Activated naive CD4-positive, alpha-beta T cell treated with anti-CD3 and anti-CD28 coated beads, Interleukin-2, amount 50 U/mL, for 72 hours (primary cell): ENCODE data around the gene SKP1. TPM values are rescaled to one million over a fixed set of nuclear protein-coding genes. Genes with fewer than 3 reads are reported as not detected.
"Not testable (repeated sequence)": the region's sequence is repeated elsewhere in the genome, so short reads cannot be mapped to it uniquely, and the experiment has no call there.

ENCODE experiments used
- ATAC-seq, 2 donors: fragments of 150-1000 bp; cut with Tn5 transposase; 2 replicates each; pipeline ENCODE4 v1.10.0; 2021; ENCODE audit warnings: mild to moderate bottlenecking in 2 of 2, moderate library complexity in 2 of 2
- DNase-seq, 2 donors: peaks; one replicate each; pipeline ENCODE4 v3.0.0; 2021 to 2022; ENCODE audit warnings: low spot score in 2 of 2
- H3K27ac Mint-ChIP-seq, 2 donors: one replicate each; pipeline ENCODE4 v1.8.0; 2022; ENCODE audit warnings: mild to moderate bottlenecking in 2 of 2, mixed read lengths in 2 of 2
- H3K36me3 Mint-ChIP-seq, 2 donors: one replicate each; pipeline ENCODE4 v1.8.0; 2022; ENCODE audit warnings: mixed read lengths in 2 of 2
- H3K9me3 Mint-ChIP-seq, 2 donors: one replicate each; pipeline ENCODE4 v1.8.0; 2022; ENCODE audit warnings: mixed read lengths in 2 of 2
- total RNA-seq, 2 donors: library from RNA; stranded (reverse); gene quantifications; one replicate each; pipeline ENCODE4 v1.2.3, GENCODE V29; 2022

The SKP1 gene
- total RNA-seq, 2 donors from 2014 or later: 156 to 291 TPM

DNA sequence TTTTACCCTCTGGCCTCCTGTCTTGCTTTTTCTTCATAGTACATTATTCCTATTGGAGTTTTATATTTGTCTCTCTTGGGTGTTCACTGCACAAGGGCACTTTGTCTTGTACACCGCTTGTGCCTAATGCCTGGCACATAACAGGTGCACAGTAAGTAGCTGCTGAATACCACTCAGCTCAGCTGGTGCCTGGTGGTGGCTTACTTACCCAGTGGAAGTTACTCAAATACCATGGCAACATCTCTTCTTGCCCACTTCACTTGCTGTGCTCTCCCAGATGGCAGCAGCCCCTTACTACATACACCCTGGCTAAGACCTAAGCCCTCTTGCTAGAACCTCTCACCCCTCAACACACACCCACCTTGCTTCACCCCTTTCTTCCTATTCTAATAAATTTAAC is 11.3 kb upstream of the SKP1 start:
- Mint-ChIP-seq H3K9me3 (no peaks in the 10 kb centered on the region), H3K36me3 (no peaks in the 10 kb centered on the region), H3K27ac (no peak overlapping the region)
- DNase-seq: no peak
- ATAC-seq: no peak

DNA sequence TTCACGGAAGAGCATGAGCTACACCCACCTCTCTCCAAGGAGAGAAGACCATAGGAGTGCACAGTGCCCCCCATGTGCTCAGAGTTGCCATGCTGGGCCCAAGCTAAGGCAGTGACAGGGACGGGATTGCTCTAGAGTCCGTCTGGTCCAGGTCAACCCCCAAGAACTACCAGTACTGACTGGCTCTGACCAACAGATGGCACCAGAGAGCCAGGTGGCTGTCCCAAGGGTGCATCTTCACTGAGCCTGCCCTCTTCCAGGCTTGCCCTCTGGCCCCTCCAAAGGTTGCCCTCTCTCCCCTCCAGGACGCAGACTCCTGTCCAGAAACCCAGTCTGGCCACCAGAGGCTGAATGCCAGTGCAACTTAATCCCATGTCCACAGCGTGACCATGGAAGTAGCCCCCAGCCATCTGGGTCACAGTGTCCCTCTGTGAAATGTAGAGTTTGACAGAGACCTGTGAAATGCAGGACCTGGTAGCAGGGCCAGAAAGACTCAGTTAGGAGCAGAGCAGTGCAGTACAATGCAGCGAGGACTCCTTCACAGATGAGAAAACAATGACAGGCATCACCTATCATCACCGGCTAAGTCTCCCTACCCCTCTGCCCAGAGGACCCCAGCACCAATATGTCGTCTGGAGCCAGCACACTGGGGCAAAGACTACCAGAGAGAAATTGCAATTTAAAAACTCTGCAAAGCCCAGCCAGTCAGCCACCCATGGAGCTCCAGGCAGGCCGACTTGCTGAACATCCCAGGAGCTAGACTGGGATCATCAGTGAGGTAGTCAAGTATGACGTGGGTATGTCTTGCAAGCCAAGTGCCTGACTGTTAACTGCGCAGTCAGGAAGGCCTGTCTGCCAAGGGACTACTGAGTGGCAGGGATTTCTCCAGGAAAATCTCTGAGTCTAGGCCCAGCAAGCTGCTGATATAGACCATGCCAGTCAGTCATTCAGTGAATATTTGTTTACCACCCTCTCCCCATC is 7.7 kb upstream of the SKP1 start:
- Mint-ChIP-seq H3K9me3 (no peaks in the 10 kb centered on the region), H3K36me3 (no peaks in the 10 kb centered on the region), H3K27ac (no peak overlapping the region)
- DNase-seq (peak; percentile 79 to 85), ATAC-seq (peak; percentile 89 to 96)

DNA sequence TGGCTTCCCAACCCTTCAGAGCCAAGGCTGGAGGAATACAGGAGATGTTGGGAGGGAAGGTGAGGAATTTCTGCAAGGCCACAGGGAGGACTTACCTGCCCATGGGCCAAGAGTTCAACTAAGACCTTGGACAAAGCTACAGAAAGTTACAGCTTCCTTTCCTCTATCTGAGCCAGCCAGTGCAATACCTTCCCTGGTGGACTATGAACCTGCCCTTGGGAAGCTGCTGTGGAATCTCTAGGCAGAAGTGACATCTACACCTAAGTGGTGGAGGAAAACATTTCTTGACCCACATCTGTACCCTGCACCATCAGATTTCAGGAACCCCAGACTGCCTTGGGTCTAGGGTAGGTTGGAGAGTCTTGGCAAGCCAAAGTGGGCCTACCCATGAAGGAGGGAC is 6.7 kb upstream of the SKP1 start:
- Mint-ChIP-seq H3K27ac (no peak overlapping the region), H3K36me3 (no peaks in the 10 kb centered on the region), H3K9me3 (no peaks in the 10 kb centered on the region)
- DNase-seq (no peak), ATAC-seq (no peak)

DNA sequence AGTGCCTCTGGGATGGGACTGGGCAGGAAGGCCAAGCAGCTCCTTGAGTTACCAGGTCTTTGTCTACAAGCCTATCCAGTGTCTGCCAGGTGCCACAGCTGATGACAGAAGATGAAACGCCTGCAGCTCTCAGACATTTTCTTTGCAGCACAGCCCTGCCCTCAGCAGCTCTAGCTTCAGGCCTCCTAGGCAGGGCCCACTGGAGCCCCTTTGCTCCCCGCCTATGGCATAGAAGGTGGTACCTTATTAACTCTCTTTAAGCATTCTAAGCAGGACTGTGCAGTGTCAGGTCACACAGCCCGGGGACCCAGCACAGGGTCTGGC is 1.3 kb upstream of the SKP1 start:
- ATAC-seq (no peak), DNase-seq (no peak)
- Mint-ChIP-seq H3K27ac (peak overlapping the region in 1 of 2 donors; percentile 98), H3K9me3 (no peaks in the 10 kb centered on the region), H3K36me3 (peaks cover 15 to 16% of the 10 kb centered on the region in 2 donors)

DNA sequence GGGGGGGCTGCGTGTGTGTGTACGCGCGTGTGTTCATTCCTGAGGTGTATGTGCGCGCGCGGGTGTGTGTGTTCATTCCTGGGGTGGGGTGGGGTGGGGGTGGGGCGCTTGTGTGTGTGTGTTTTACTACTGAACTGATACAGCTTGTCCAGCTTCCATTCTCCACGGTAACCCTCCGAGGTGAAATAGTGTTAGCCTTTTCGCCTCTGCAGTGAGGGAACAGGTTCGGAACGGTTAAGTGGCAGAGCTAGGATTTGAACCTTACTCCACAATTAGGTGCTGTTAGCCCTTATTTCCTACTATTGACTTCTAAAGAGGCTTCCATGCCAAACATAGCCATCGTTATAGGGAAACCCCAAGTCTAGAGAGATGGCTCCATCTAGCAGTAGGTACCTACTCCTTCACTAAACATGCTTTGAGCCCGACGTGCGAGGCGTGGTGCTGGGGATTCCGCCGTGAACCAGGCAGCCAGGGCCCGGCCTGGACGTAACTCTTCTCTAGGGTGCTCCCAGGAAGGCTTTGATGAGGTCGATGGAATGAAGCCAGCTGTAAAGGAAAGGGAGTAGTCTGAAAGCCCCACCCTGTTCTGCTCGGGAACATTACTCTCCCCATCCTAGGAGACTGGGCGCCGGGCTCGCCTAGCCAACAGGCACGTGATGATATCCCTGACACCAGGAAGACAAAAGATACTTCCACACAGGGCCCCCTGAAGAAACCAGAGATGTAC is 782 bp upstream of the SKP1 start:
- Mint-ChIP-seq H3K27ac (peak overlapping the region; percentile 94 to 98), H3K9me3 (no peaks in the 10 kb centered on the region), H3K36me3 (peaks cover 15 to 19% of the 10 kb centered on the region in 2 donors)
- DNase-seq (no peak), ATAC-seq (peak in 1 of 2 donors; percentile 15)

DNA sequence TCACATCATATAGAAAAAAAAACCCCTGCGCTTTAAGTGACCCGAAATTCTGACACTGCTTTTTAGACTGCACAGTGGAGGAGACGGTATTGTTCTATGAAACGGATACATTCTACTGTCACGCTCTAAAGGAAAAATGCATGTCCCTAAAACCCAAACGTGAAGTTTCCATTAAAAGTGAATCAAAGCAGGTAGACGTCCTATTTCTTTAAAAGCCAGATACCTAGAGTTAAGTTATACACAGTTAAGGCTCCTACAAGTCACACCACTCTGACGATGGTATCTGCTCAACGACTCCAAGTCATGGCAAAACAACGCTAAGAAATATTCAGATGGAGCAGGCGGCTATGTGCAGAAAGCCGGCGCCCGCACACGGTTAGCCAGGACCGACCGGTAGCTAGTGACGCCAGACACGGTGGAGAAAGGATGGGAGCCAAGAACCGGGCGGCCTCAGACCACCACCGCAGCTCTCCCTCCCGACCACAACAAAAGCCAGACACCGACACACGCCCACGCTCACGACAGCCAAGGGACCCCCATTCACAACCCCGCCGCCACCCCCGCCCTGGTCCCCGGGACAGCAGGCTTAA is 734 bp downstream of the SKP1 start:
- DNase-seq: peak in 1 of 2 donors; percentile 77
- Mint-ChIP-seq H3K36me3 (peaks cover 20 to 34% of the 10 kb centered on the region in 2 donors), H3K9me3 (no peaks in the 10 kb centered on the region), H3K27ac (peak overlapping the region; percentile 89 to 98)
- ATAC-seq: peak; percentile 34 to 51

DNA sequence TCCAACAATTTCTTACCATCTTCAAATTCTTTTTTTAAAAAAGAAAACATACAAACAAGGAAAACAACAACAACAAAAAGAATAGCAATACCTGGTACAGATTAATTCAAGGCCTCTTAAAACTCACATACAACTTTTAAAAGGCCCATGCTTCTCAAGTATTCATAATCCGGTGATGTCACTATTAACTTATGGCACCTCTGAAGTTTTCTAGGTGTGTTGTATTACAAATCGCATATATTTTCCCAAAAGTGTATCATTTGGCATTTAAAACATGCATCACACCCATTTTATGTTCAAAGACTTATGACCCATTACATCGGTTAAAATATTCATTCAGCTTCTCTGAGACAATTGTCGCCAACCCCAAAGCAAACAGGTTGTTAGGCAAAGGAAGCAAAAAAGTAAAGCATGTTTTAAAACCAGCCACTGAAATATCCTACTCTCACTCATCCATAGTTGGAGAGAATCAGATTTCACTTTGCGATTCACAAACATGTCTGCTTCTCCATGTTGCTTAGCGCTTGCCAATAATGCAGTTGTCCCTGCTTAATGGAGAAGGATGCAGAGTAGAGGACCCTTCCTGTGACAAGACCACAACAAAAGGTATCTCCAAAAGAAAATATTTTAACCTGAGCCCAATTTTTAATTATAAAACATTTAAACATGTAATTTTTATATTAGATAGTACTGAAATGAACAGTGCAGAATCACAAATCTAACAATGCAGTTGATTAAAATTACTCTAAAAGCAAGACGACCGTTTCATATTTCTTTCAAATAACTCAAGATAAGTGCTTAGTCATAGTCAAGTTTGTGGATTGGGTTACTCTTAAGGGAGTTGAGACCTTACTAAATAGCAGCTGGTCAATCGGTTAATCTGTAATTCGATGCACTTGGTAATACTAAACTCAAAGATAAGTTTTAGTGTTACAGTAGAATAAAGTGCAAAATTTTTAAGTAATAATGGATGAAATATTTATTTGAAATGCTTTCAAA is 1.6 kb downstream of the SKP1 start:
- H3K9me3 Mint-ChIP-seq: no peaks in the 10 kb centered on the region
- H3K36me3 Mint-ChIP-seq: peaks cover 20 to 35% of the 10 kb centered on the region in 2 donors
- ATAC-seq (no peak), DNase-seq (no peak)
- peak overlapping the region; percentile 89 to 98 for H3K27ac Mint-ChIP-seq

DNA sequence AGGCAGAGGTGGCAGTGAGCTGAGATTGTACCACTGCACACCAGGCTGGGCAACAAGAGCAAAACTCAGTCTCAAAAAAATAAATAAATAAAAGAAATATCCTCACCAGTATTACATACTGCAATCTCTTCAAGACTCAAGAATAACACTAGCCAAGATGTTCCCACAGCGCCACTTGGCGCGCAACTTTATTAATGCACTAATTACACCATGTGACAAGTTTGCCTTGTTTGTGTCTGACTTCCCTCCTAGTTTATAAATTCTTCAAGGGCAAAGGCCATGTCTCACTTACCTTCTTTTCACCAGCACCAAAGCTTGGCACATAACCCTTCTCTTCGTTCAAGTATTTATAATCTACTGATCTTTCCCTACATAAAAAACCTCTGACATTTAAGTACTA is 4.8 kb downstream of the SKP1 start:
- H3K36me3 Mint-ChIP-seq: peaks cover 25 to 49% of the 10 kb centered on the region in 2 donors
- H3K27ac Mint-ChIP-seq: peak overlapping the region; percentile 43 to 89
- DNase-seq (no peak), ATAC-seq (no peak)
- no peaks in the 10 kb centered on the region for H3K9me3 Mint-ChIP-seq

DNA sequence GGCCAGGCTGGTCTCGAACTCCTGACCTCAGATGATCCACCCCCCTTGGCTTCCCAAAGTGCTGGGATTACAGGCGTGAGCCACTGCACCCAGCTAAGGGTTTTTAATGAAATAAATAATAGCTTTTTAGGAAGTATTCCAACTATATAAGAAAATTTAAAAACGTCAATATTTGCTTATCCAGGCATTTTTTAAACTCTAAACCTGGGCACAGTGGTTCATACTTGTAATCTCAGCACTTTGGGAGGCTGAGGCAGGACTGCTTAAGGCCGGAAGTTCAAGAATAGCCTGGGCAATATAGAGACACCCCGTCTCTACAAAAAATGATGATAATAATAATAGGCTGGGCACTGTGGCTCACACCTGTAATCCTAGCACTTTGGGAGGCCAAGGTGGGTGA is 14.2 kb downstream of the SKP1 start:
- no peak for ATAC-seq
- H3K27ac Mint-ChIP-seq: peak overlapping the region in 1 of 2 donors; percentile 90
- H3K36me3 Mint-ChIP-seq: peaks cover 23 to 59% of the 10 kb centered on the region in 2 donors
- H3K9me3 Mint-ChIP-seq: no peaks in the 10 kb centered on the region
- no peak for DNase-seq

DNA sequence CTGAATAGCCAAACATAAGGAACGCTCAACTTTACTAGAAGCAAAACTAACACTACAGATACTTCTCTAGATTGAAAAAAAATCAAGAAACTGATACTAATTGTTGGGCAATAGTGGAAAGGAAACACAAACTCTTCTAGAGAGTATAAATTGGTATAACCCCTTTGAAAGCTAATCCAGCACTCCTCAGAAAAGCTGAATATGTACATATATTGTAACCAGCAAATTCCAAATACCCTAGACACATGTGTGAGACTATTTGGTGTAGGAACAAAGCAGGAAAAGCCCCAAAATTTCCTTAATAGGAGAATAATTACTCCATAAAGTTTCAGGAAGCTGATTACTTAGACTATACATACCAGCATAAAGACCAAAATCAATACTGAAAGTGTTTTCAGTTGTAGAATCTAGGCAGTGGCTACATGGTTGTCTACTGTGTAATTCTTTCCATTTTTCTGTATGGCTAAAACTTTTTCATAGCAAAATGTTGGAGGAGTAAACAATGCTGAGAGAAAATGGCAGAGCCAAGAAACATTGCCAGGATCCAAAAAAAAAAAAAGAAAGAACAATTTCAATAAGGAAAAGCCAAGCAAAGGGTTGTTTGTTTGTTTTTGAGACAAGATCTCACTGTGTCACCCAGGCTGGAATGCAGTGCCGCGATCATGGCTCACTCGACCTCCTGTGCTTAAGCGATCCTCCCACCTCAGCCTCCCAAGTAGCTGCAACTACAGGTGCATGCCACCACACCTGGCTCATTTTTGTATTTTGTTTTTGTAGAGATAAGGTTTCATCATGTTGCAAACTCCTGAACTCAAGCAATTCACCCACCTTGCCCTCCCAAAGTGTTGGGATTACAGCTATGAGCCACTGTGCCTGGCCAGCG is 15.0 kb downstream of the SKP1 start:
- Mint-ChIP-seq H3K9me3 (no peaks in the 10 kb centered on the region), H3K36me3 (peaks cover 23 to 59% of the 10 kb centered on the region in 2 donors), H3K27ac (peak overlapping the region in 1 of 2 donors; percentile 90)
- DNase-seq (no peak), ATAC-seq (peak; percentile 41 to 56)

DNA sequence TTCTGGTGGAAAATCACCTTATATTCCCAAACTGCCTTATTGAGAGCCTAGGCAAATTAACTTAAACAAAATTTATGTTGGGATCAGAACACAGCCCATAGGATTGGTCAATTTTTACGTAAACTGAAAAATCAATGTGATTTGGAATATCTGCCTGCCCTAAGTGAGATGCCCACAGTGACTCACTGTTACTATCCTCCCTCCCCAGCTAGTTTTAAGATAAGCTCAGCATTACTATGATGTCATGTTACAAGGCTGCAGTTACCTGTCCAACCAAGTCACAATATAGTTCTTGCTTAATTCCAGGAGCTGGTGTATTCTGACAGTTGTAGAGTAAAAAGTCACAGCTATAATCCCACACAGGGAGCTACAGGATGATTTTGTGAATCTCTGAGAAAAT is 23.1 kb downstream of the SKP1 start:
- Mint-ChIP-seq H3K36me3 (peaks cover 11 to 43% of the 10 kb centered on the region in 2 donors), H3K27ac (peak overlapping the region; percentile 32 to 86), H3K9me3 (no peaks in the 10 kb centered on the region)
- ATAC-seq (peak; percentile 12 to 52), DNase-seq (no peak)

DNA sequence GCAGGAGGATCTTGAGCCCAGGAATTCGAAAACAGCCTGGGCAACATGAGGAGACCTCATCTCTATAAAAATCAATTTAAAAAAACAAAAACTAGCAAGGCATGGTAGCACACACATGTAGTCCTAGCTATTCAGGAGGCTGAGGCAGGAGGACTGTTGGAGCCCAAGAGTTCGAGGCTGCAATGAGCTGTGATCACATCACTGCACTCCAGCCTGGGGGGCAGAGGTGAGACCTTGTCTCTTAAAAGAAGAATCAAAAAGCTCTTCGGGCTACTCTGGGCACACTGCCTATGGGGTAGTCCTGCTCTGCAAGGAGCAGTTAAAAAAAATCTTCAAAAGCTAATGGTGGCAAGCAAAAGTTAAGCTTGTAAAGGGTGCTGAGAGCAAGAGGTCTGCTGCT is 23.5 kb downstream of the SKP1 start:
- no peak for ATAC-seq
- Mint-ChIP-seq H3K9me3 (no peaks in the 10 kb centered on the region), H3K27ac (peak overlapping the region; percentile 32 to 86), H3K36me3 (peaks cover 11 to 43% of the 10 kb centered on the region in 2 donors)
- no peak for DNase-seq

DNA sequence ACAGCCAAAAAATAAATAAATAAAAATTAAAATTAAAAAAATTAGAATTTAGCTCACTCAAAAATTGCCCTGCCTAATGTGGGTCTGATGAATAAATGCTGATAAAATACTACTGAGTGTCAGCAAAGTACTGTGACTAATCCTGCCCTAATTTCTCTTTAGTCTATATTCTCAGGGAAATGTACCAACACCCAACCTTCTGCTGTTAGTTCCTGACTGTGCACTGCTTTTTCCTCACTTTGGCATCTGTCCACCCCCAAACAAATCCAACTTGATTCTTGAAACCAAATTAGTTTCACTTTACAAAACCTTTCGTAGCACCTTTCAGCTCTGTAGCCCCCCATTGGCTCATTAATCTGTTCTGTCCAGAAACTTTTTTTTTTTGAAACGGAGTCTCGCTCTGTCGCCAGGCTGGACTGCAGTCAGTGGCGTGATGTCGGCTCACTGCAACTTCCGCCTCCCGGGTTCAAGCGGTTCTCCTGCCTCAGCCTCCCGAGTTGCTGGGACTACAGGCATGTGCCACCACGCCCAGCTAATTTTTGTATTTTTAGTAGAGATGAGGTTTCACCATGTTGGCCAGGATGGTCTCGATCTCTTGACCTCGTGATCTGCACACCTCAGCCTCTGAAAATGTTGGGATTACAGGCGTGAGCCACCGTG is 24.4 kb downstream of the SKP1 start:
- Mint-ChIP-seq H3K27ac (peak overlapping the region; percentile 60 to 86), H3K36me3 (peaks cover 11 to 45% of the 10 kb centered on the region in 2 donors)
- not testable (repeated sequence) for DNase-seq, H3K9me3 Mint-ChIP-seq, ATAC-seq

DNA sequence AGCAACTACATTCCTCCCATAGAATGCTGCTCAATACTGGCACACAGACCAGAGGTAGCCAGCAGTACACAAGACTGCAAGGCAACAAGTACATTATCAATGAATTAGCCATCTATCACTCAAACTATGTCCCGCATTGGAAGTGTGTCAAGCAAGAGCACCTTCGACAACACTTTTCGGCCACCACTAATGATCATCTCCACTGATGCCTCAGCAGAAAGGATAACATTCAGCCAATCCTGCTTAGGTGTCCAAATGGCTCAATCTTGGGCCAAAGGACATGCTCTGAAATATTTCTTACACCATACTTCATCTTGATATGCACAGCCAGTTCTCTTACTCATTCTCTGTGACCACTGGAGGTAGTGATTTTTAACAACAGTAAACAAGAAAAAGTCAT is 25.0 kb downstream of the SKP1 start:
- DNase-seq (no peak), ATAC-seq (no peak)
- peaks cover 11 to 51% of the 10 kb centered on the region in 2 donors for H3K36me3 Mint-ChIP-seq
- H3K9me3 Mint-ChIP-seq: no peaks in the 10 kb centered on the region
- H3K27ac Mint-ChIP-seq: peak overlapping the region; percentile 60 to 83
